Kidney (tissue), 14 donors: ENCODE measurements around the gene EIF4G3. TPM values are rescaled to one million over a fixed set of nuclear protein-coding genes. Genes with fewer than 3 reads are reported as not detected.

Experiments
- DNase-seq, 5 donors: peaks; one replicate each; pipeline ENCODE4 v3.0.0-alpha.2; 2013 to 2020
- FAIRE-seq: peaks from 2 replicates; lab custom pipeline; 2012; peaks lifted over from hg19 to GRCh38; lab: Jason Lieb, UNC
- H3K27ac ChIP-seq, 2 donors: one replicate each; pipeline ENCODE4 v1.7.0; 2013; ENCODE audit warnings: low read depth in 2 of 2, low read length in 2 of 2, inconsistent platforms in 1 of 2
- H3K27me3 ChIP-seq: one replicate; pipeline ENCODE4 v1.7.1; 2013; ENCODE audit warnings: low read length, inconsistent platforms; ENCODE audit not compliant: control insufficient read depth, insufficient read depth
- H3K36me3 ChIP-seq, 3 donors: one replicate each; pipeline versions ENCODE4 v1.7.0 to v1.7.1; 2013; ENCODE audit warnings: low read length in 3 of 3, control low read depth in 1 of 3, inconsistent platforms in 1 of 3; ENCODE audit not compliant: insufficient read depth in 3 of 3, control insufficient read depth in 2 of 3
- H3K4me1 ChIP-seq, 3 donors: one replicate each; pipeline versions ENCODE4 v1.7.0 to v1.7.1; 2013; ENCODE audit warnings: low read length in 3 of 3, inconsistent platforms in 1 of 3, low read depth in 1 of 3; ENCODE audit not compliant: control insufficient read depth in 2 of 3, insufficient read depth in 2 of 3
- H3K4me3 ChIP-seq, 3 donors: one replicate each; pipeline versions ENCODE4 v1.7.0 to v1.8.1; 2013; ENCODE audit warnings: low read length in 3 of 3, control low read depth in 1 of 3, inconsistent platforms in 1 of 3
- H3K9ac ChIP-seq, 3 donors: one replicate each; pipeline versions ENCODE4 v1.7.0 to v1.7.1; 2013; ENCODE audit warnings: low read length in 3 of 3, control low read depth in 1 of 3, inconsistent platforms in 1 of 3
- H3K9me3 ChIP-seq, 3 donors: one replicate each; pipeline versions ENCODE4 v1.7.0 to v1.7.1; 2013; ENCODE audit warnings: low read length in 3 of 3, control low read depth in 1 of 3, inconsistent platforms in 1 of 3; ENCODE audit not compliant: control insufficient read depth in 2 of 3, insufficient read depth in 1 of 3
- intact Hi-C: fragments of 100-400 bp; cut with DNase I; formaldehyde crosslinking; loops from one replicate; pipeline ENCODE4 v1.11.1; 2022
- polyA plus RNA-seq: library from polyadenylated mRNA; stranded (reverse); fragments of 350-450 nt; fragmentation: Illumina TruSeq; extraction: RNeasy Lipid Tissue Mini Kit (QIAGEN cat#74804); gene quantifications from one replicate; pipeline ENCODE4 v1.2.3, GENCODE V29; 2014; ENCODE audit warnings: low read depth, low replicate concordance; ENCODE audit not compliant: insufficient read depth
- total RNA-seq: library from RNA; stranded (reverse); fragmentation: NEBNext Ultra II Directional; extraction: Animal tissue kit (Norgen Biotek cat#: 25700); gene quantifications from one replicate; pipeline ENCODE4 v1.2.1, GENCODE V29; 2021
- TF ChIP-seq, protein P1 (sequence below): IDR thresholded peaks from 3 replicates; pipeline ENCODE4 v1.5.1; 2012; ENCODE audit warnings: mild to moderate bottlenecking, moderate library complexity, borderline replicate concordance; ENCODE audit not compliant: insufficient read depth; ENCODE audit errors: extremely low read depth
- donor health status: control.
- donor health status: control.
- donor health status: control.
- donor health status: control.
- donor health status: control.
- donor health status: DM: yes; HTN: yes; CAD: no.
- donor health status: Normal renal cell carcinoma (clear cell type).

Gene EIF4G3
- total and polyA plus RNA-seq, 2 donors from 2014 or later = 14.8 to 61.6 TPM

GRCh38 chr1:20787840-20788795, 388.6 kb downstream of the EIF4G3 start:
- Histone ChIP-seq H3K9ac (peak overlapping the region; percentile 27 to 88 (median 68)), H3K9me3 (no peaks in the 10 kb centered on the region), H3K36me3 (no peaks in the 10 kb centered on the region), H3K27me3 (no peaks in the 10 kb centered on the region), H3K4me3 (peak overlapping the region; percentile 66 to 93 (median 84)), H3K27ac (peak overlapping the region; percentile 82 to 95), H3K4me1 (peaks cover 0 to 12% (median 0%) of the 10 kb centered on the region in 3 donors)
- FAIRE-seq = no peak
- intact Hi-C loops = no loop called here
- DNase-seq = peak in 4 of 5 donors; percentile 25 to 74 (median 56)
- TF ChIP-seq, protein P1, sequence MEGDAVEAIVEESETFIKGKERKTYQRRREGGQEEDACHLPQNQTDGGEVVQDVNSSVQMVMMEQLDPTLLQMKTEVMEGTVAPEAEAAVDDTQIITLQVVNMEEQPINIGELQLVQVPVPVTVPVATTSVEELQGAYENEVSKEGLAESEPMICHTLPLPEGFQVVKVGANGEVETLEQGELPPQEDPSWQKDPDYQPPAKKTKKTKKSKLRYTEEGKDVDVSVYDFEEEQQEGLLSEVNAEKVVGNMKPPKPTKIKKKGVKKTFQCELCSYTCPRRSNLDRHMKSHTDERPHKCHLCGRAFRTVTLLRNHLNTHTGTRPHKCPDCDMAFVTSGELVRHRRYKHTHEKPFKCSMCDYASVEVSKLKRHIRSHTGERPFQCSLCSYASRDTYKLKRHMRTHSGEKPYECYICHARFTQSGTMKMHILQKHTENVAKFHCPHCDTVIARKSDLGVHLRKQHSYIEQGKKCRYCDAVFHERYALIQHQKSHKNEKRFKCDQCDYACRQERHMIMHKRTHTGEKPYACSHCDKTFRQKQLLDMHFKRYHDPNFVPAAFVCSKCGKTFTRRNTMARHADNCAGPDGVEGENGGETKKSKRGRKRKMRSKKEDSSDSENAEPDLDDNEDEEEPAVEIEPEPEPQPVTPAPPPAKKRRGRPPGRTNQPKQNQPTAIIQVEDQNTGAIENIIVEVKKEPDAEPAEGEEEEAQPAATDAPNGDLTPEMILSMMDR = no peak

GRCh38 chr1:20787029-20787839, 389.5 kb downstream of the EIF4G3 start, which contains the start of gene HP1BP3:
Gene HP1BP3 (minus strand): TSS chr1:20787307. CDS start chr1:20780440, 6,867 bp downstream.
- H3K27me3 ChIP-seq = no peaks in the 10 kb centered on the region
- intact Hi-C loops = no loop called here
- no peak for FAIRE-seq
- DNase-seq = peak in 3 of 5 donors; percentile 84 to 86 (median 85)
- H3K36me3 ChIP-seq = no peaks in the 10 kb centered on the region
- TF ChIP-seq, protein P1 = no peak
- peak within 1 kb of the TSS; percentile 95 to 96 for H3K27ac ChIP-seq
- no peaks in the 10 kb centered on the region for H3K9me3 ChIP-seq
- H3K4me1 ChIP-seq = peaks cover 0 to 12% (median 0%) of the 10 kb centered on the region in 3 donors
- H3K4me3 ChIP-seq = peak within 1 kb of the TSS; percentile 84 to 93 (median 93)
- peak within 1 kb of the TSS; percentile 41 to 90 (median 89) for H3K9ac ChIP-seq

GRCh38 chr1:20786253-20787028, 390.3 kb downstream of the EIF4G3 start:
- Histone ChIP-seq H3K9me3 (no peaks in the 10 kb centered on the region), H3K36me3 (no peaks in the 10 kb centered on the region), H3K9ac (peak overlapping the region; percentile 41 to 90 (median 89)), H3K27me3 (no peaks in the 10 kb centered on the region), H3K27ac (peak overlapping the region; percentile 95 to 96), H3K4me3 (peak overlapping the region; percentile 83 to 93 (median 93)), H3K4me1 (peaks cover 0 to 12% (median 0%) of the 10 kb centered on the region in 3 donors)
- DNase-seq (peak; percentile 98 to 99 (median 98)), FAIRE-seq (no peak)
- intact Hi-C loops = no loop called here
- TF ChIP-seq, protein P1 = no peak
